Activated T-cell treated with anti-CD3 and anti-CD28 coated beads for 24 hours (primary cell): Measurements from ENCODE around the gene ACOT9.
"Not testable (repeated sequence)": the region's sequence is repeated elsewhere in the genome, so short reads cannot be mapped to it uniquely, and the experiment has no call there.

Experiments
- DNase-seq: peaks from one replicate; pipeline ENCODE4 v3.0.0-alpha.2; 2020; ENCODE audit warnings: low read depth

ACOT9 gene

DNA sequence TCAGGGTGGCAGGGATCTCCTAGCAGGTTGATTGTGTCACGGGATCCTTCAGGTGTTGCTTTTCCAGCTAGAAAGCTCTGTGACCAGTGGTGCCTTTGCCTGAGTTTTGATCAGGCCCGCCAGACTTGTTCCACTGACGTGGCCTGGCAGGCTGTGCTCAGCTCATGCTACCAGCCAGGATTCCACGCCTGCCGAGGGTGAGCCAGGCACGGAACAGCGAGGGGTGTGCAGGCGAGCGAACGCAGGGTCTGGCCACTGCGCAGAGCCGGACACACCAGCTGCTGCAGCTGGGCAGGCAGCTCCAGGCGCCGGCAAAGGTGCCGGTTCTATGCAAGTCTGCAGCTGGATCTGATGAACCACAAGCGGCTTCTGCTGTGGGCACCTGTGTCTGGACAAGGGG lies 22.8 kb upstream of the ACOT9 start:
- no peak for DNase-seq

DNA sequence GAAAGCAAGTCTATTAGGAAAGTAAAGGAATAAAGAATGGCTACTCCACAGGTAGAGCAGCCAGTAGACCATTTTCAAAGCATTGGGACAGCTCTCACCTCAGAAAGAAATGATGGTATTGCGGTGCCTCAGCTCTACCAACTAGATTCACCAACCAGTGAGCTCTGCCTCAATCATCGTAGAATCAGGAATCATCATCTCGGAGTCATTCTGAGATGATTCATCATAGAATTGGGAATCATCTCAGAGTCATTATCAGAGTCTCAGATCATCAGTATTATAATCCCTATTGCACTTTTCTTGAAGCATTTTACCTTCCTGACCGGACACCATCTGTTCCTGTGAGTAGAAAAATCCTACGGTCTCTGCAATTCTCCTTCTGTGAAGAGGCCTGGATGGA lies 22.4 kb upstream of the ACOT9 start:
- no peak for DNase-seq

DNA sequence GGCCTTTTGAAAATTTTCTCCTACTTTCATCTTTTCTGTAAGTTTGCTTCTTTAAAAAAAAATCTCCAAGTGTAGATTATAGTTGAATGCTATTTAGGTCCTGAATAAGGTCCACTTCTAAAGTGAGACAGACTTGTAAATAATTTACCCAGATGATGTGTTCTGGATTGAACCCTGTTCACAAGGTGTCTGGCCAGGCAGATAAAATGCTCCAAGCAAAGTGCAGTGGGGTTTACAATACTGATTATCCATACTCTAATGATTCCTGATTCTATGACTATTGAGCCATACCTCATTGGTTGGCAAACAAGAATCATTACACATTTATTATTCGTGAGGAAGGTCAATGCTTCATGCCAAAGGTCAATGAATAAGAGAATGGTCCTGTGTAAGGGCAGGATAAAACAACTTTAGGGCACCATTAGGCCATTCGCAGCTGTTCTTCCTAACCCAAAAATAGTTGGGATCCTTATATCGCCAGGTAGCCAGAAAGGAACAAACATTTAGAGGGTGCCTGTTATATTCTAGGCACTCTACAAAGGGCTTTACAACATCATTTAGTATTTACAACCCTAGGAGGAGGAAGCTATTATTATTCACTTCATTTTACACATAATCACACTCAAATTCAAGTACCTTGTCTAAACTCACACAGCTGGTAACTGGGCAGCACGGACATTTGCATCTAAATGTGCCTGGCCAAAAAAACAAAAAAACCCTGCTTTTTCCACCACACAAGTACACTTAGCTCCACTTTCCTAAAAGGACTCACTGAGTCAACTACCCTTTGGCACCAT lies 21.3 kb upstream of the ACOT9 start:
- no peak for DNase-seq

DNA sequence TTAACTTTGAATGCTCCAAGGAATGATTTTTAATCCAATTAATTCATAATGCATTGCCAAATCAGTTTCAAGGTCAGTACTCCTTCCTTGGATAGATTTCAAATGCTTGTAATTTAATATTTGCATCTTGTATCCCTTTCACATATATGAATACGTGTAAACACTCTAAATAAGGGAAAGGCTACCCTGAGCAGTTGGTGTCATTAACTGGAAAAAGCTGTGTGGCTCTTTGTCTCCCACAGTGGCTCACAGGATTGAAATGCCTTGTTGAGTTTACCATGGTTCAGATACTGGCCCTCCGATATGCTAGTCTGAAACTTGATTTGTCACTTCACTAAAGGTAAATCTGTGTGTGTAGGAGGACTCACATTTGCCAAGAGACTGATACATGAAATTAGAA lies 16.7 kb upstream of the ACOT9 start:
- DNase-seq, result no peak

DNA sequence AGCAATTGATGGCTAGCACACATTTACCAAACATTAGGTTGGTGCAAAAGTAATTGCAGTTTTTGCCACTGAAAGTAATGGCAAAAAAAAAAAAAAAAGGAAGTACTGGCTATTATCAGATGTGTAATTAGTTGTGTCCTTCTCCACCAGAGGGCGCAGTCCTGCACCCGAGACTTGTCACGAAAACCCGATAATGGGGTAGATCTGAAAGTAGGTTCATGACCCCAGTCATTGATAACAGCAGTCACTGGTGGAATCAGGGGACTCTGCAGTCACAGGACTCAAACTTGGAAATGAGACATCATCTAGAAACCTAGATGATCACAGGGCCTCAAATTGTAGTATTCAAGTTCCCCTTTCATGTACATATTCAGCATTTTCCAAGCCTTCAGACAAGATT lies 13.1 kb upstream of the ACOT9 start:
- peak; percentile 45 for DNase-seq

DNA sequence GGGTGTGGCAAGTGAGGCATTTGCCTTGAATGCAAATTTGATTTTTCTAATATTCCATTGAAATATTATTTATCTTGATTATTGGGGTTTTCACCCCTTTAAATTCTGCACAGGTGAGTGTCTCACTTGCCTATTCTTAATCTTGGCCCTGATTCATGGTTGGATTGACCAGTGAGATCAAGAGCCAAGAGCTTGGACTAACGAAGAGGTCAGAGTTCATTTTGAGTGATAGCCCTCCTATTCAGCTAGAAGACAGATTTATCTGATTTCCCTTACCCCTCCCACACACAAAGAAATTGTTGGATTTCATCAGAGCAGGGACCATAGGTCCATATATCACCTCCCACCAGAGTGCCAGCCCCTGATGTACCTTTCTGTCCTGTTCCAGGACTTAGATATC lies 11.6 kb upstream of the ACOT9 start:
- no peak for DNase-seq

DNA sequence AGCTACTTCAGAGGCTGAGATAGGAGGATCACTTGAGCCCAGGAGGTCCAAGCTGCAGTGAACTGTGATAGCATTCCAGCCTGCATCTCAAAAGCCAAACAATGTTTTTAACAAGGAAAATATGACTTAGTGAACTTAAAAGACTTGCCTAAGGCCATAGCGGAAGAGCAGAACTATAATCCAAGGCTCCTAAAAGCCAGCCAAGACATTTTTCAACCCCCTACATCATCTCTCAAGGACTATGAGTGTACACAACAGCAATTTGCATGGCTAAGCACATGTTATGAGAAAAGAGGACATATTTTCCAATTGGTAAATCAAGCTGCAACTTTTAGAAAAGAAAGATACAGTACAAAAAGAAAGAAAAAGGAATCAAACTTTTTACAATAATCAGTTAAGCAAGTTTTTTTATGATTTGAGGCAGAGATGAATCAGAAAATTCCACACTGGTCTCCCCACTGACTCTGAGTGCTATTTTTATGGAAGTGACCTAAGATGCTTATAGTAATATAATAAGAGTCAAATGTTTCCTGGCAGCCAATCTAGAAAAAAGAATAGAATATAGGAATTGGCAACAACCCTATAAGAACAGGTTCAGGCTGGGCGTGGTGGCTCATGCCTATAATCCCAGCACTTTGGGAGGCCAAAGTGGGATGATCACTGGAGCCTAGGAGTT lies 9.8 kb upstream of the ACOT9 start:
- DNase-seq, result no peak

DNA sequence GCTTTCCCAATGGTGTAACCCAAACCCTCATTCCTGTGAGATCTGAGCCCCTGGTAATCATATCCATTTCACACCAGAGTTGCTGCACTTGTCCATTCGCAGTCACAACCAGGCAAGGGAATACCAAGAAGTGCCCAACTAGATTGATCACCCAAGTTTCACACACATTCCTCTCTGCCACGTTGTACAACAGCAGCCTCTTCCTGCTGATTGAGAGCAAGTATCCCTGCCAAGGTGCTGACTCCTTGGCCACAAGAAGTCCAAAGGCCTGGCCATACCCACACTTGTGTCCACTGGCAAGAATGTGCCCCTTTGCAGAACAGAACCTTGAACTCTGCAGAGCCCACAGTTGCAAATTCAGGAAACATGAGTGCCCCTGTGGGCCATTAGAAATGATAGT lies 6.5 kb upstream of the ACOT9 start:
- no peak for DNase-seq

DNA sequence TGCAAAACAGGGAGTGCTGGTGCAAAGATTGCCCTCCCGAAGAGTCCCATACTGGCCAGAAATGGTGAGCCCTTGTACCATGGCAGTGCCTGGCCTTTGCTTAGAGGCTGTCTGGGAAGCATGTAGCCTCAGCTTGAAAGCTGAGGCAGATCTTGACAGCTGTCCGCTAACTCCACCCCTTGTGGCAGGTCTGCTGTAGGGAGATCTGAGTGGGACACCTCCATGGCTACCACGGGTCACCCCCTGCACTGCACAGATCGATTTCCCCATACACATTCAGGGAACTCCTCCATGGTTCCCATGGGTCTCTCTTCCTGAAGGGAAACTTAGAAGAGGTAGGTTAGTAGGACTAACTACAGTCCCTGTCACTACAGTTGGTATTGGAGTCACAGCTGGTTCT lies 6.1 kb upstream of the ACOT9 start:
- DNase-seq, result no peak

DNA sequence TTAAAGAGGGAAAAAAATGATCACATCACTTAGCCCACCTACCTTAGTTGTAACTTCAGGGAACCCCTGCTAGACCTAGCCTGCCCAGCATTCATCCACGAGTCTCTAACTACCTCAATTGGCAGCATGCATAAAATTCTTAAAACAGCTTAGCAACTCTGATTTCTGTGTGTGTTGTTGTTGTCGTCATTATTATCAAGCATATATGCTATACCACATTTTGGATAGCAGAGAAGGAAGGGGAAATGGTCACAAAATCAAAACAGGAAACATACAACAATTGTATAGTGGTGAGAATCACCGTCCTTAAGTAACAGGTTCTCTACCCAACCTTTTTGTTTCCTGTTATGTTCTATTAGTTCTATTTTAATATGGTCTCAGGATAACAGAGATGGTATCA lies 2.7 kb upstream of the ACOT9 start:
- DNase-seq, result no peak

DNA sequence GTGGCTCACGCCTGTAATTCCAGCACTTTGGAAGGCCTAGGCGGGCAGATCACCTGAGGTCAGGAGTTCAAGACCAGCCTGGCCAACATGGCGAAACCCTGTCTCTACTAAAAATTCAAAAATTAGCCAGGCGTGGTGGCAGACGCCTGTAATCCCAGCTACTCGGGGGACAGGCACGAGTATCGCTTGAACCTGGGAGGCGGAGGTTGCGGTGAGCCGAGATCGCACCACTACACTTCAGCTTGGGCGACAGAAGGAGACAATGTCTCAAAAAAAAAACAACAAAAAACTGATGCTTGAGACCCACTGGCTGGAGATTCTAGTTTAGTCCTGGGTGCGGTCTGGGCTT lies 521 bp upstream of the ACOT9 start:
- not testable (repeated sequence) for DNase-seq

DNA sequence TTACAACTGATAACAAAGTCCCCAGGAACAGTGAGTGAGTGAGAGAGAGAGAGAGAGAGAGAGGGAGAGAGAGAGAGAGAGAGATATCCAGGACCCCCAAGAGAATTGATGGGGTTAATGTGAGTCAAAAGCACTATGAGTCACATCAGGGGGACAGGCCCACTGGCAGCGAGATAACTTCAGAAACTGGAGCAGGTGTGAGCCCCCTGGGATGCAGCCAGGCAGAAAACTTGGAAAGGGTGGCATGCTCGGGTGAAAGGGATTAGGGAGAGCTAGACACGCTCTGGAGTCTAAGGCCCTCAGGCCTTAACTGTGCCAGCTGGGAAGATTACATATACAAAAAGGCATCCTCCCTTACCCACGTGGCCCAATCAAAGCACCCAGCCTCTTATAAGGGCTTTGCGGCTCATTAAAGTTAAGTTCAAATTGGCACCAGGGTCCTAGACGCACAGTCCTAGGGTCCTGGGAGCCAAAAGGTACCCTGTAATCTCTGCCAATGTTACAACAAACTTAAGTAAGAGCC lies 841 bp downstream of the ACOT9 start:
- no peak for DNase-seq

DNA sequence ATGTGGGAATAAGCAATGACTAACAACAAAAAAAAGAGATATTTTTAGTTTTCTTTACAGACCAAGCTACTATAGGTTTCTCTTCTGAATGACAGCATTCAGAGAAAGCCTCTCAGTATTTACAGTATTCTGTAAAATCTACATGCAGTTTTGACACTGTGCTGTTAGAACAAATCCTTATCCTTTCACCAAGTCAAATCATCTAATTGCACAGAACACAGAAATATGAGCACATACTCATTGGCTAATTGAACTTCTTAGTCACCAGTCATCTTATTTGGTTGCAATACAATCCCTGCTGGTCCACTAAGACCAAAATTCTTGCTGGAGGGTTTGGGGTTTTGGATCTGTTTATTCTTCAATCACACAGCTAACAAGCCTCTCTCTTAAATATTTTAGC lies 5.7 kb downstream of the ACOT9 start:
- no peak for DNase-seq

DNA sequence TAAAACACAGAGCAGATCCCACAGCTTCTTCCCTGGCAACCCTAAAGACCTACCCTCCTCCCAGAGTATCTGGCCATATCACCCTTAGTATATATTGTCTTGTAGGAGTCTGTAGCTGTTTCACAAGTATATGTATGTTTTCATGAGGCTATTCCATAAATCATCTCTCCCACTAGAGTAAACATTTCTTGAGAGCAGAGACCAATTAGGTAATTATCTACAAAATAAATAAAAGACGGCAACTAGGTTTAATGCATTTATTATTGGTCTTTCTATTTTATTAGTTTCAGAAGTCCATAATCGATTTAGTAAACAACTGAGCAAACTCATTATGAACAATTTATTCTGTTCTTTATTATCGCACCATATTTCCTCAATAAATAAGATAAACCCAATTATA lies 7.0 kb downstream of the ACOT9 start:
- no peak for DNase-seq

DNA sequence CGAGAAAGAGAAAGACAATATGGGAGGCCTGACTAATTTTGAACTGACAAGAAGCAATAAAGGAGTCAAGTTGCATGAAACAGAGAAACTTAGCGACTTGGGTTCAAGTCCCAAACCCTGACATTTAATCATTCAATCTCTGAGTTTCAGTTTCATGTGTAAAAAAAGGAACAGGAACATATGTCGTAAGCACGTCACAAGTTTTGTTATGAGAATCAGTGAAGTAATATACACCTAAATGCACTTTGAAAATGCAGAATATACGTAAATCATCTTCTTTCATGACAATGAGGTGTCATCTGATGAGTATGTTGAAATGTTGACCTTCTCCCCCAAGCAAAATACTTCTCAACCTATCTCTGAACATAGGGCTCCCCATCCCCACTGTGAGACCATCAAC lies 10.4 kb downstream of the ACOT9 start:
- no peak for DNase-seq

DNA sequence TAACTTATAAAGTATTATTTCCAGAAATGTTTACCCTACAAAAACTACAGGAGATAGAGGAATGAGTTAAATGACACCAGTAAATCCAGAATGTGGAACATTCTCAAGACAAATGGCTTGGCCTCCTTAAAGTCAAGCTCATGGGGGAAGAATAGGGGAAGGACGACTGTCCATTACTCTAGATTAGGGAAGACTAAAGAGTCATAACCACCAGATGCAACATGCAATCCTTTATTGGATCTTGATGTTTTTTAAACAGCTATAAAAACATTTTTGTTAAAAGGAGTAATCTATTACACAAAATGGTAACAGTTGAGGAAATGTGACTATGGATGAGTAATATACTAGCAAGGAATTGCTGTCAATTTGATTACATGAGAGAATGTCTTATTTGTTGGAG lies 11.1 kb downstream of the ACOT9 start:
- DNase-seq, result no peak

DNA sequence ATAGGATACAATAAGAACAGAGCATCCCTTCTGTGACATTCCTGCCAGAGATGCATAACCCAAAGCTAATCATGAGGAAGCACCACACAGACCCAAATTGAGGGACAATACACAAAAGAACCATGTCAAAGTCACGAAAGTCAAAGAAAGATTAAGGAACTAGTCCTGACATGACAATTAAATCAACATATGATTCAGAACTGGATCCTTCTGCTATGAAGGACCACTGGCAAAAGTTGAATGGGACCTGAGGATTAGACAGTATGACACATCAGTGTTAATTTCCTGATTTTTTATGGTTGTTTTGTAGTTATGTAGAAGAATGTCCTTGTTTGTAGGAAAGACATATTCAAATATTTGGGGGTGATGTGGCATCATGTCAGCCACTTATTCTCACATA lies 13.9 kb downstream of the ACOT9 start:
- DNase-seq, result no peak

DNA sequence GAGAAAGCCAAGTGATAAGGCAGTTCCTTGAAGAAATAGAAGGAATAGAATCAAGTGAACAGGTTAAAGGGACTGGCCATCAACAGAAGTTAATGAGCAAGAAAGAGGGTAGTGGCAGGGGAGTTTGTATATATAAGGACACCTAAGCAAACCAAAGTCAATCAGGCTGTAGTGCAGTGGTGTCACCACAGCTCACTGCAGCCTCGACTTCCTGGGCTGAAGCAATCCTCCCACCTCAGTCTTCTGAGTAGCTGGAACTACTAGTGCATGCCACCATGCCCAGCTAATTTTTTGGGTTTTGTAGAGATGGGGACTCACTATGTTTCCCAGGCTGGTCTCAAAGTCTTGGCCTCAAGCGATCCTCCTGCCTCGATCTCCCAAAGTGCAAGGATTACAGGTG lies 15.9 kb downstream of the ACOT9 start:
- no peak for DNase-seq

DNA sequence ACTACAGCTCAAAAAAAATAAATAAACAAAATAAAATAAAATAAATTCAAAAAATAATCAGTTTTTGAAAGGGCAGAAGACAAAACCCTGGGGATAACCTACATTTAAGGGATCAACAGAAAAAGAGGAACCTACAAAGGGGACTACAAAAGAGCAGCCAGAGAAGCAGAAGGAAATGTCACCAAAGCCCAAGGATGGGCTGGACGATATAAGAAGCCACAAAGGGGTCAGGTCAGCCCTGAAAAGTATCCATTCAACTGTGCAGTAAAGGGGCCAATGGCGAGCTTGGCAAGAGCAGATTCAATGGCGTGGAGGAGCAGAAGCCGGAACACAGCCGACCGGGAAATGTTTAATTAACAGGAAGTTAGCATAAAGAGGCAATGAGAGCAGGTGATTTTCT lies 16.9 kb downstream of the ACOT9 start:
- DNase-seq, result no peak

DNA sequence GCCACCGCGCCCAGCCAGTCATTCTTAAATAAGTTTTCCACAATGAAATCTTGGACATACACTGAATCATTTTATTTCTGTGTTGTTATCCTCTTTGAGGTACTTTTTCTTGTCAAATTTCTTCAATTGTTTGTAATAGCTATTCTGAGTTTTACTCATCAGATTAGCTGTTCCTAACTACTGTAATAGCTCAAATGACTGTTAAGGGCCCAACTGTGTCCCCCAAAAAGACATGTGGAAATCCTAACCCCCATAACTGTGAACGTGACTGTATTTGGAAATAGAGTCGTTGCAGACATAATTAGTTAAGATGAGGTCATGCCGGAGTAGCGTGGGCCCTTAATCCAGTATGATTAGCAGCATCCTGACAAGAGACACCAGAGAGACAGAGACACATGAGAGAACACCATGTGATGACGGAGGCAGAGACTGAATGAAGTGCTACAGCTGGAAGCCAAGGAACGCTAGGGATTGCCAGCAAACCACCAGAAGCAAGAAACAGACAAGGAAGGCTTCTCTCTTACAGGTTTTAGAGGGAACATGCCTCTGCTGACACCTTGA lies 22.9 kb downstream of the ACOT9 start:
- no peak for DNase-seq

DNA sequence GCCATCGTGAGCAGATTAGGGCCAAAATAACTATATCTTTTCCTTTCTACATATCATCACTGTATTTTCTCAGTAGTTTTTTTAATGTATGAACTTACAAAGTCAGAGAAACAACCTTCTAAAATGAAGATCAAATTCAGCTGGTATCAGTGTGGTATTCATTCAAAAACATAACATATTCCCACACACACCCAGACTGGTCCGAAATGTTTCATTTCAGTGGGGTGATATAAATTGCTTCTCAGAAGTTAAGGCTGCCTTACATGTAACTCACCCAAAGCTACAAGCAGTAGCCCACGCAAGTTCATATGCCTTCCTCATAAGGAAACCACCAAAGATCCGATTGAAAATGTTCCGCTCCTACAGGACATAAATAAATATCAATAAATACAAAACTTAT lies 37.8 kb downstream of the ACOT9 start:
- DNase-seq, result no peak

DNA sequence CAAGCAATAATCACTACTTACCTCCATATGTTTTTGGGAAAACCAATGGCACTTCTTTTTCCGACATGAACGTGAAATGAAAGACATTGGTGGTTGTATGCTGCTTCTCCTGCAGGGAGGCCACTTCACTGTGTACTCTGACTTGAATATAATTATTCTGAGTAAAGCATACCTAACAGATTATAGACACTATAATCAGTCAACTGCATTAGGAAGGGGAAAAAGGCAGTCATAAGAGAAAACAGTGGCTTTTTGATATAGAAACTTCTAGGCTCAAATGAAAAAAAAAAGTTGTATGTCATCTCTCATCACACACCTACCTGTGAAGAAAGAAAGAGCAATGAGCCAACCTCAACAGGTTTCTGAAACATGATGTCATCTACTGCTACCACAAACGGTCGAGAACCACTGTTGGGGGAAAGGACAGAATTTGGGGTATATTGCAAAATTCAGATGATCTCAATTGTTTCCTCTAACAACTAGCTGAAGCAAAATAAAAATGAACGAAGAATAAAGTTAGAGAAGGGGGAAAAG lies 38.3 kb downstream of the ACOT9 start:
- no peak for DNase-seq

DNA sequence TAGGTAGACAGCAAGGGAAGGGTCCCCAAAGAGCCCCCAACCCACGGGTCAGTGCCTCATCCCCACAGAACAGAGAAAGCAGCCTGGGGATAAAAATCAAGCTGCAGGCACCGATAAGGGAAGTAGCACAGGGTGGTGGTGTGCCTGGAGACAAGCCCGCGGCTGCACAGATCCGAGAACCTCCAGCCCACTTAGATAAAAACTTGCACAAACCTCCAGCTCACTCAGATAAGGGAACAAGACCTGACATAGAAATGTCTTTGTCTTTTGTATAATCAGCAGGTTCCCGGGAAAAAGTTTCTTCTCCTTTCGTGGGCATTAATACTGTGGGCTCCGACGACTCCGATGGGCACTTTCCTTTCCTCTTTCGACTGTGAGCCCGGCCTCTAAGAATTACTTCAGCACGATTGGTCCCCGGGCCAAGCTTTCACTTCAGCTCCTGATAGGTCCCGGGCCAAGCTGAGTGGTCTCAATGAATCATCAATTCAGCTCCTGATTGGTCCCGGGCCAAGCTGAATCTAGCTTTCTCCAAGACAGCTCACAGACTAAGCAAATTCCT lies 43.4 kb downstream of the ACOT9 start:
- DNase-seq, result no peak
